ENCODE results near the gene ANKRD34A.

Gene ANKRD34A

DNA sequence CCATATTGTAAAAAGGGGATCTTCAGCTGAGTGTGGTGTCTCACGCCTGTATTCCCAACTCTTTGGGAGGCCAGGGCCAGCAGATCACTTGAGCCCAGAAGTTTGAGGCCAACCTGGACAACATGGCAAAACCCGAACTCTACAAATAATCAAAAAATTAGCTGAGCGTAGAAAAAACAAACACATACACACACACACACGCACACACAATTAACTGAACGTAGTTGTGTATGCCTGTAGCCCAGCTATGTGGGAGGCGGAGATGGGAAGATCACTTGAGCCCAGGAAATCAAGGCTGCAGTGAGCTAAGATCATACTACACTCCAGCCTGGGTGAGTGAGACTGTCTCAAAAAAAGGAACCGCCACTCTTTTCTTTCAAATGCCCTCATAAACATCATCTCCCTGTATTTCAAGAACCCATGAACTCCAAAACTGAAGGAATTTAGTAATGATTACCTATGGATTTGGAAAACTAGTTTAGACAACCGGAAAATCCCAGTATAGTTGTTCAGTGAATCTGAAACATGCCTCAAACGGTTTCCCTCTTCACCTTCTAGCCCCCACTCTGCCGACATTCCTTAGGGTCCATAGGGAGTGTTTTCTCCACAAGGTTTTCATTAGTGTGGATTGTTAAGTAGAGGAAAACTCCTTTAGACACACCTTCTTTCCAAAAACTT is 27.5 kb upstream of the ANKRD34A start:
- H3K27ac ChIP-seq: peak overlapping the region; percentile 86
- DNase-seq (ENCODE audit: low read depth, low spot score): no peak

DNA sequence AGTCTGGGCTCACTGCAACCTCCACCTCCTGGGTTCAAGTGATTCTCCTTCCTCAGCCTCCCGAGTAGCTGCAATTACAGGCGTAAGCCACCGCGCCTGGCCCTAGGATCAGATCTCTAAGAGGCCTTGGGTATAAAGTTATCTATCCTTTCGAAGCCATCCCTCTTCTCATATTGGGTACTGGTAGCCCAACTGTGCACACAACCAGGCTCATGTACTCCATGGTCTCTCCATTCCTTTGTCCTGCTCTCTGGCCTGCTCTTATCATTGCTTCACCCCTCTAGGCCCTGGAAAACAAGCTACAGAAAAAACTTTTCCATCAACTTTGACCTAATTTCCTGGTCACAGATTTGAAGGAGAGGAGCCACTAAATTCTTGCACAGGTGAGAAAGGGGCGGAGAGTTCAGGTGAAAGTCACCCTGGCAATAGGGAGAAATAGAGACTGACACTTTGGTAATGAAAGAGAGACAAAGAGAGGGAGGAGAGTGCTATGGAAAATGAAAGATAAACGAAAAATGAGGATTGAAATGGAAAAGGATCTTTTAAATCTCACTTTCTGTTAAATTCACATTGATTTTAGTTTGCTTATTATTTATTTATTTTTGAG is 26.0 kb upstream of the ANKRD34A start:
- DNase-seq (ENCODE audit: low read depth, low spot score): no peak
- peak overlapping the region; percentile 86 for H3K27ac ChIP-seq

DNA sequence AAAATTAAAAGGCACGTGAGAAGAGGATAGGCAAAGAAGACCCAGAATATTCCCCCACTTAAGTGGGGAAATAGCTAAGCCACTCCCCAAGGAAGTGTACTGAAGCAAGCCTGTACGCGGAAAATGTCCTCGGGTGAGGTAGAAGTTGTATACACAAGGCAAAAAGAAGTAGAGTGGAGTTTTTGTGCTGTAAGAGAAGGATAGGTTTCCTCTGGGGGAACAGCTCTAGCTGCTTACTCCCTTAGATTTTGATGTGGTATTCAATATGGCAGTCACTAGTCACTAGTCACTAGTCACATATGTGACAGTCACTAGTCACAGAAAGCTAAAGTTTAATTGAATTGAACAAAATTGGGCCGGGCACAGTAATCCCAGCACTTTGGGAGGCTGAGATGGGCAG is 24.4 kb upstream of the ANKRD34A start:
- DNase-seq (ENCODE audit: low read depth, low spot score): no peak
- H3K27ac ChIP-seq: peak overlapping the region; percentile 23

DNA sequence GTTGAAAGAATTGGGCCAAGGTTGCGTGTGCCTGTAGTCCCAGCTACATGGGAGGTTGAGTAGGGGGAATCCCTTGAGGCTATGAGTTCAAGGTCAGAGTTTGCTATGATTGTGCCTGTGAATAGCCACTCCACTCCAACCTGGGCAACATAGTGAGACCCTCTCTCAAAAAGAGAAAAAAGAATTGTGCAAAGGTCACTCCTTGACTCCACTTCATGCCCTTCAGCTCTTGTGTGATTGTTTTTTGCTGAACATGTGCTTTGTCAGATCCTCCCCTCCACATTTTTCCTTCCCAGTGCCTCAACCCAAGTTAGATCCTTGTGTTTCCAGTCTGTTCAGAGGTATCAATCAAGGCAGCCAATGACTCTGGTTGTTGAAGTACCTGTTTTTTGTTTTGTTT is 23.6 kb upstream of the ANKRD34A start:
- DNase-seq (ENCODE audit: low read depth, low spot score): no peak
- peak overlapping the region; percentile 23 for H3K27ac ChIP-seq

DNA sequence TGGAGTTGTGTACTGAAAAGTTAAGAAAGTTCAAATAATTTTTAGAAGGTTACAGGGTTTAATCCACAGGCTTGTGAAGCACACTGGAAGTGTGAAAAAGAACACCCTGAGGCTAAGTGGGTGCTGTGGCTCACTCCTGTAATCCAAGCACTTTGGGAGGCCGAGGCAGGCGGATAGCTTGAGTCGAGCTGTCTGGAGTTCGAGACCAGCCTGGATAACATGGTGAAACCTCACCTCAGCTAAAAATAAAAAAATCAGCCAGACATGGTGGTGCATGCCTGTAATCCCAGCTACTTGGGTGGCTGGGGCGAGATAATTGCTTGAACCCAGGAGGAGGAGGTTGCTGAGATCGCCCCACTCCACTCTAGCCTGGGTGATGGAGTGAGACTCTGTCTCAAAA is 22.2 kb upstream of the ANKRD34A start:
- DNase-seq (ENCODE audit: low read depth, low spot score): no peak
- peak overlapping the region; percentile 92 for H3K27ac ChIP-seq

DNA sequence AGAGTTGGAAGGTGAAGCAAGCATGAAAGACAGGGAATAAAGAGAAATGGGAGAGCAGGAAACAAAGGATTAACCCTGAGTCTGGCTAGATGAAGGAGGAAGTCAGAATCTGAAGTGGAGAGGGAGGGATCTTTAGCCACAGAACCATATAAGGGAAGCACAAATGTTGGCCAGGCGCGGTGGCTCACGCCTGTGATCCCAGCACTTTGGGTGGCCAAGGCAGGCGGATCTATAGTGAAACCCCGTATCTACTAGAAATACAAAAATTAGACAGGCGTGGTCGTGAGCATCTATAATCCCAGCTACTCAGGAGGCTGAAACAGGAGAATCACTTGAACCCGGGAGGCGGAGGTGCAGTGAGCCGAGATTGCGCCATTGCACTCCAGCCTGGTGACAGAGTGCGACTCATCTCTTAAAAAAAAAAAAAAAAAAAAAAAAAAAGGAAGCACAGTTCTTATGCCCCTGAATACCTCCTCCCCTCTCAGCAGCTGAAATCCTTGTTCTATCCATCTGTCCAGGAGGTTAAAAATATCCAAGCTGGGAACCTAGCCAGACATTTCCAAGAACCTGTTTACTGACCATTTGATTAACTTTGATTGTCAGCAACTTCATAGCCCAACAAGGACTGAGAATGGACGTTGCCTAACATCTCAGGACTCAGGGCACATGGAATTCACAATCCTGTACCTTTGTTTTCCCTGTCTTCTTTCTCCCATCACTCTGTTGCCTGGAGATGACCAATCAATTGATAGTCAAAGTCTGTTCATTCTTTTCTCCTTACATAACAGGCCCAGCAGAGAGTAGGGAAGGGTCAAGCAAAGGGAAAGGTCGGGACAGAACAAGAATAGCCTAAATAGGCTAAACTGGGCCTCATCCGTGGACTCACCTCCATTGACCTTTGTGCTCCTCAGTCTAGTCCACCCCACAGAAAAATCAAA is 21.4 kb upstream of the ANKRD34A start:
- DNase-seq (ENCODE audit: low read depth, low spot score): no peak

DNA sequence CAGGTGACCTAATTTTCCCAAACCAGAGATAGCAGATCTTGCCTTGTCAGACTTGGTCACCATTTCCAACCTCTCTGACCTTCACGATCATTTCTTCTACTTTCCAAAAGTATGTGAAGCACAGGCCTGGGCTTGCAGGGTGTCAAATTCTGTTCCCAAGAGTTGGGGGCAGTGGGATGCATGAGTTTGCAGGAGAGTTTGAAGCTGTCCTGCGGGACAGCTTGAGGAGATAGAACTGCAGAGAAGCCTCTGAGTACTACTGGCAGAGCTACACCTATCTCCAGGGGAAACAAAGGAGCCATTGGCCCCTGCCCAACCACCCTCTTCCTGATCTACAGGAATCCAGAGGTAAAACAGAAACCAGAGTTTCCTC is 20.7 kb upstream of the ANKRD34A start:
- H3K27ac ChIP-seq: peak overlapping the region; percentile 92
- no peak for DNase-seq (ENCODE audit: low read depth, low spot score)

More for the DNA sequence above, 21.4 kb upstream of the ANKRD34A start:
- peak overlapping the region; percentile 92 for H3K27ac ChIP-seq

DNA sequence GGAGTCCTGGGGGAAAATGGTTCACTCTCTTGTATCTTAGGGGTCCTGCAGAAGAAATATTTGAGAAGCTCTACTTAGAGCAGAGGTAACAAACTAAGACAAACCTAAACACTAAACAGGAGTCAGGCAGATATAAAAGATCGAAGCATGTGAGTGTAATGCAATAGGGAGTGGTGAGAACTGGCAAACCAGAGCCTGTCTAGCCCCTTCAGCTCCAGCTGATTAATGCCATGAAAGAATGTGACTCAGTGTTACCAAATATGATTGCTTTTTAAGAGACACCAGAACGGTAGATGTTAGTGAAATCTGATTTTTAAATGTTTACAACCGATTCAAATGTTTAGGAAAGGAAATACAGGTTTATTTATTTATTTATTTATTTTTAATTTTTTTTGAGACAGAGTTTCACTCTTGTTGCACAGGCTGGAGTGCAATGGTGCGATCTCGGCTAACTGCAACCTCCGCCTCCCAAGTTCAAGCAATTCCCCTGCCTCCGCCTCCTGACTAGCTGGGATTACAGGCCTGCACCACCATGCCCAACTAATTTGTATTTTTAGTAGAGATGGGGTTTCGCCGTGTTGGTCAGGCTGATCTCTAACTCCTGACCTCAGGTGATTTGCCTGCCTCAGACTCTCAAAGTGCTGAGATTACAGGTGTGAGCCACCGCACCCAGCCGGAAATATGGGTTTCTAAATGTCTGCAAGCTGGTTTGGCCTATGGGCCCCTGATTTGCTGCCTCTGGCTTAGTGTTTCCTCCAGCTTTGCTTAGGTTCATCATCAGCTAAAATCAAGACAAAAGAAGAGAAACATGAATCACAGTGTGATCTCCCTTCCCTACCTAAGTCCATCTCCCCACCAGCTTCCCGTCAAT is 19.8 kb upstream of the ANKRD34A start:
- peak overlapping the region; percentile 92 for H3K27ac ChIP-seq
- no peak for DNase-seq (ENCODE audit: low read depth, low spot score)

DNA sequence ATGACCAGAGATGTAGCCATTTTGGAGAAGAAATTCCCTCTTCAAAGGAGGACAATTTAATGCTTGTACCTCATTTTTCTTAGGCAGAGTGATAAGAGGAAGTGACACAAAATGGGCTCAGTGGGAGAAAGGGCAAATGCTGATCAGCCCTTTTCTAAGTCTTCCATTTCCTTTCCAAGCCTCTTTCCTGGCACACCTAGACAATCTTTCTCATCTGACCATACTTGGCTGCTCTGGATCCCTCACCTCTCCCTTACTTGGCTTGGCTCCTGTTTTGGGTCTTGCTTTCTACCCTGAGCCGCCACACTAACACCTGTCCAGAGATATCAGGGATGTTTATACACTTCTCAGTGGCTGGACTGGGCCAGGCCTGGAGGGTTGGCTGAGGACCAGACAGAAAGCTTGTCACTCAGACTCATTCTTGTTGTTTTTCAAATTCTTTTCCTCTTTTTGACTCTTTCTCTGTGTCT is 18.9 kb upstream of the ANKRD34A start:
- peak overlapping the region; percentile 92 for H3K27ac ChIP-seq
- DNase-seq (ENCODE audit: low read depth, low spot score): no peak

DNA sequence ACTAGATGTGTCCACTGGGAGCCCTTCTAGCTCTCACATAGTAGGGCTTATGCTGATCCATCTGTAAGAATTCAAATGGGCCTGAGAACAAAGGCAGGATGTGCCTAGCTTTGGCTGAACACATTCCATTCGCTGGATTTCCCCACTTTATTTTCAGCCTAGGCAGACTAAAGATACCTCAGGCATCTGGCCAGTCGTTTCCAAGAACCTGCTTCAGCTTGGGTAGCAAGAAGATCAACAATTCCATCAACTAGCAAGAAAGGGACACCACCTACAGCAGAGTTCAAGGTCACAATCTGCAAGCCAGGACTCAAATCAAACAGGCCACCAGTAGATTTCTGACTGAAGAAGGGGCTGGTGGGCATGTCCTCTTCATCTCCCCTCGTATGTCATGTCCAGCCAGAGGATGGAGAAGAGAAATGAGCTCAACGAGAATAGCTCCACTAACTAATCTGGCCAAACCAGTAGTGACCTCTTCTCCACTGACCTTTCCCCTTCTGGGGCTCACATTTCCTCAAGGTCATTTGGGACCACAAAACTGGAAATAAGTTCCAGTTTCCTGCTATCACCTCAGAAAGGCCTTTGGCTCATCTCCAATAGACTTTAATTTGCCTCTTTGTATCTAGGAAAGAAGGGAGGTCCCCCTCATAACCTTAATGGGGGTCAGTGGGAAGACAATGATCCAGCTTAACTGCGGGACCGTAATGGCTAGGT is 17.8 kb upstream of the ANKRD34A start:
- DNase-seq (ENCODE audit: low read depth, low spot score): no peak
- no peak overlapping the region for H3K27ac ChIP-seq

DNA sequence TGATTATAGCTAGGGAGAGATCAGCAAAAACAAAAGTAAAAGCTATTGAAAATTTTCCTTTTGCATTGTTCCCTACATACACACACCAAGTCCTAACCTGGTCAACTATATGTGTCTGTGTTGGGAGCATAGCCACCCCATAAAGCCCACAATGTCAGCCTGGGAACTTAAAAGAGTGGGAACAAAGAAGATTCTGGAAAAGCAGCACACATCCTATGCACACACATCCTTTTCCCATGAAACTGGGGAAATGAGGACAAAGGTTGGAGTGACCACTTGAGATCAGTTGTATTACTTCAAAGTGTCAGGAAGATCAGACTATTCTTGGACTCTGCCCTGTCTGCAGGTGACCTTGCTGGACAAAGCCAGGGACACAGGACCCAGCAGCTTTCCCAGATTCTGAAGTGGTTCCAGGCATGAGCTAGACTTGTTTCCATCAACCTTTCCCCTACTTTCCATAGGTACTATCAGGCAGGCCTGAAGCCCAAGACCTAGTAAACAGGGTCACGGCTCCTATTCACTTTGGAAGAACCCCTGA is 16.2 kb upstream of the ANKRD34A start:
- DNase-seq (ENCODE audit: low read depth, low spot score): no peak
- H3K27ac ChIP-seq: peak overlapping the region; percentile 99

DNA sequence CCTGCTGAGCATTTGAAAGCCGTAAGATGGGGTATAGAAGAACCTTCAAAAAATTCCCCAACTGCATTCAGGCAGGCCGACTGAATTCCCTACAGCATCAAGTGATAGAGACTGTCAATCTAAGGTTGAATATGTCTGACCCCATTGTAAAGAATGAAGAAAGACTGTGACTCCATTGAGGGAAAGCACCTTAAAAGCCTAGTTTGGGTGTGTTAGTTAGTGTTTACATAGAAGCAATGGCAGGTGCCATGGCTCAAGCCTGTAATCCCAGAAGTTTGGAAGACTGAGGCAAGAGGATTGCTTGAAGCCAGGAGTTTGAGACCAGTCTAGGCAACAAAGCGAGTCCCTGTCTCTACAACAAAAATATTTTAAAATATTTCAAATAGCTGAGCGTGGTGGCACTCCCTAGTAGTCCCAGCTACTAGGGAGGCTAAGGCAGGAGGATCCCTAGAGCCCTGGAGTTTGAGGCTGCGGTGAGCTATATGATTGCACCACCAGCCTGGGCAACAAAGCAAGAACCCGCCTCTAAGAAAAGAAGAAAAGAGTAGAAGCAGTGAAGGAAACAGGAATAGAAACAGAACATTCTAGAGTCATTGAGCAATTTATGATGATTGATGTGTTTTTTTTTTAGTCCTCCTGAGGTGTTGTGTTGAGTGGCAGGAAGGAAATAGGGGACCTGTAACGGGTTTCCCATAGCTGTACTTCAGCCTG is 15.5 kb upstream of the ANKRD34A start:
- peak overlapping the region; percentile 99 for H3K27ac ChIP-seq
- DNase-seq (ENCODE audit: low read depth, low spot score): no peak

DNA sequence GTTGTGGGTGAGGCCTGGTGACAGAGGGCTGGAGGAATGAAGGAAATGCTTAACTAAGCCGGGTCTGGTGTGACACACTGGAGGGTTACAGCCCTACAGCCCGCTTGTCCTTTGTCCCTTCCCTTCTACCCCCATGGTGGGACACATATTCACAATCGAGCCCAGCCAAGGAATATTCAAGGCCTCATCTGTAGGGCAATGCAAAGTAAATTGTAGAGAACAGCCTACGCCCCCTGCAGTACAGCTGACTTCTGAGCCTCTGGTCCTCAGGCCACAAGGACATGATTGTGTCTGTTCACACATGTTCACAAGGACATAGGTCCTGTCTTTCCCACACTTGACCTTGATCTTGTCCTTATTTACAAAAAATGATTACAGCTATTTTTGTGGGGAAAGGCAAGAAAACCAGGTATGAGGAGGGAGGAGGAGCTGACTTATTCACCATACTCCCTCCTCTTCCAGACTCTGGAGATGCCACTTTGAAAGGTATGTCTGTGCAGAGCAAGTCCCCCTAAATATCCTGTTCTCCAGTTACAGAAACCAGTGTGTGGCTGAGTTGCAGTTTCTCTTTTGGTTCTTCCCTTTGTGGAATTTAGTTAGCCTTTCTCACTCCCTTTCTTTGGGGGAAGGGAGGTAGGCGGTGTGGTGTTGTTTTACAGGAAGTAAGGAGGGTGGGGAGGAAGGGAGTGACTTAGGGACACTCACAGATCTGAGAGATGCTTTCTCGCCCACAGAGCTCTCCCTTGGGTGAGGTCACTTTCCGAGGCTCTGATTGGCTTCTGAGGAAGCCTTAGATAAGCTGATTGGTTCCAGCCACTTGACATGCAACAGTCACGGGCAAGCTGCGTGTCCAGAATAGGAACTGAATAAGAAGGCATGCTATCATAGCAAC is 14.7 kb upstream of the ANKRD34A start:
- DNase-seq (ENCODE audit: low read depth, low spot score): peak; percentile 96

DNA sequence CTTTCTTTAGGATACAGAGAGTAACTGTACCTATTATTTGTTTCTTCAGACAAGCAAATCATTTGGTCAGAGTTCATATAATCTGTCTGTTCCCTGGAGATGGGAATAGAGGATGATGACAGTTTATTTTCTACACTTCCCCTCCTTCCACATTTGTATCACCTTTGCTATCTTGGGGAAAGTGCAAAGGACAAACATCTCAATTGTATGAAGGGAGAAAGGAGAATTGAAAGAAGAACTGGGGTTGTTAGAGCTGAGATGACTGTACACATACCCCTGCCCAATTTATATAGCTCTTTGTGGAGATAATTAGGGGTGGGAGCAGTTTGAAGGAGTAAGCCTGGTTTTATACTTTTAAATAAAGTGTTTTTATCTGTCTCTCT is 14.1 kb upstream of the ANKRD34A start:
- DNase-seq (ENCODE audit: low read depth, low spot score): no peak
- H3K27ac ChIP-seq: peak overlapping the region; percentile 99

More for the DNA sequence above, 14.7 kb upstream of the ANKRD34A start:
- peak overlapping the region; percentile 99 for H3K27ac ChIP-seq

DNA sequence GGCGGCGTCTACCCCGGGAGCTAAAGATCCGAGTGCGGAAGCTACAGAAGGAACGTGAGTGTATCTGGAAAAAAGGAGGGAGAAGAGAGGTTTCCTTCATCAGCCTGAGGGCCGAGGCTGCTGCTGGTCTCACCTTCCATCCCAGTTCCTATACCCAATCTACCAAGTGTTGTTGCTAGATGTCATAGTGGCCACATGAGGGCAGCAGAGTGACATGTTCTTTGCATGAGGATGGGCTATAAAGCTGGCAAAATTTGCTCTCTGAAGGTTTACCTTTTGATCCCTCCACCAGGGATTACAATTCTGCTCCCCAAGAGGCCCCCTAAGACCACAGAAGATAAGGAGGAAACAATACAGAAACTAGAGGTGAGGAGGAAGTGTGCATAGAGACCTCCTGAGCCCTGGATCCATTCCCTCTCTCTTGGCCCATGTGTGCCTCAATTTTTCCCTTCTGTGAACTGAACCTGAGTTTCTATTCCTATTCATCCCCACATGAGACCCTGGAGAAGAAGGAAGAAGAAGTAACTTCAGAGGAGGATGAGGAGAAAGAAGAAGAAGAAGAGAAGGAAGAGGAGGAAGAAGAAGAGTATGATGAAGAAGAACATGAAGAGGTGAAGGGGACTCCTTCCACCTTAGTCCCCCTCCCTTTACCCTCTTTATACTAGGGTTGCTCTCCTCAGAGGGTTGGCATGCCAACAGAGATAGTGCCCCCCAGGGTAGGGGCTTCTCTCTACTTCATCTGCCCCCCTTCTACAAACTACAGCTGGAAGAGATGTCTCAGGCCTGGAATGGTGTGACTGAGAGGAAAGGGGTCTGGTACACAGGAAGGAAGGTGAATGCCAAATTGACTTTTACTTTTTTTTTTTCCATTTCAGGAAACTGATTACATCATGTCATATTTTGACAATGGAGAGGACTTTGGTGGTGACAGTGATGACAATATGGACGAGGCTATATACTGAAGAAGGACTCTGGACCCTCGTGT is 13.4 kb upstream of the ANKRD34A start:
- H3K27ac ChIP-seq: peak overlapping the region; percentile 99
- no peak for DNase-seq (ENCODE audit: low read depth, low spot score)

DNA sequence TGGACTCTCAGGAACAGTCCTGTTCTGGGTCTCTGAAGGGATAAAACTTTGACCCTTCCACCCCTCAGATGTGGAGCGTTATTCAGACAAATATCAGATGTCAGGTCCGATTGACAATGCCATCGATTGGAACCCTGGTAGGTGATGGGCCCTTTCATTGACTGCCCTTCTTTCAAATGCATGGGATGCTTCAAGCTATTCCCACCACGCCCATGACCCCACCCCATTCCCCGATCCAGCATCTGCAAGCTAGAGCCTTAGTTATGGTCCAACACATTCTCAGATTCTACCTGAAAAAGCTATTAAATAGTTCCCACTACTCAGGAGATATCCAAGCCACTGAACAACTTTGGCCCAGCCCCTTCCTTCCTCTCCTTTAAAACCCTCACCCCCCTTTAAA is 12.6 kb upstream of the ANKRD34A start:
- H3K27ac ChIP-seq: no peak overlapping the region
- no peak for DNase-seq (ENCODE audit: low read depth, low spot score)
